MM.1S (cell line): ENCODE measurements around the gene YPEL4.

Experiments used
- DNase-seq: peaks from one replicate; pipeline ENCODE4 v3.0.0-alpha.2; 2015
- H2AFZ ChIP-seq: fragments of 300-600 bp; sonication (generic); 2 replicates; pipeline ENCODE4 v1.6.0; 2016; ENCODE audit warnings: antibody characterized with exemption, low read length
- H3F3A ChIP-seq: fragments of 300-600 bp; sonication (generic); 2 replicates; pipeline ENCODE4 v1.6.1; 2016; ENCODE audit warnings: mild to moderate bottlenecking, antibody characterized with exemption, low read length, moderate library complexity, mixed read lengths; ENCODE audit not compliant: insufficient read depth
- H3K27ac ChIP-seq: fragments of 300-600 bp; sonication (generic); 2 replicates; pipeline ENCODE4 v1.5.1; 2016; ENCODE audit warnings: mild to moderate bottlenecking, low read length
- H3K27me3 ChIP-seq: fragments of 300-600 bp; sonication (generic); replicated peaks from 2 replicates; pipeline ENCODE4 v1.6.0; 2016; ENCODE audit warnings: low read length; ENCODE audit not compliant: insufficient read depth
- H3K36me3 ChIP-seq: fragments of 300-600 bp; sonication (generic); replicated peaks from 2 replicates; pipeline ENCODE4 v1.6.1; 2016; ENCODE audit warnings: mild to moderate bottlenecking, low read length, mixed read lengths; ENCODE audit not compliant: insufficient read depth
- H3K4me1 ChIP-seq: fragments of 300-600 bp; sonication (generic); 2 replicates; pipeline ENCODE4 v1.6.1; 2016; ENCODE audit warnings: low read length, mixed read lengths
- H3K4me2 ChIP-seq: fragments of 300-600 bp; sonication (generic); 2 replicates; pipeline ENCODE4 v1.6.0; 2016; ENCODE audit warnings: low read depth, low read length
- H3K4me3 ChIP-seq: fragments of 300-600 bp; sonication (generic); 2 replicates; pipeline ENCODE4 v1.5.1; 2016; ENCODE audit warnings: low read length, mixed read lengths
- H3K79me2 ChIP-seq: fragments of 300-600 bp; sonication (generic); 2 replicates; pipeline ENCODE4 v1.6.1; 2016; ENCODE audit warnings: mixed run types, low read length, mixed read lengths
- H3K9ac ChIP-seq: fragments of 300-600 bp; sonication (generic); 2 replicates; pipeline ENCODE4 v1.6.1; 2016; ENCODE audit warnings: low read length, mixed read lengths
- H3K9me2 ChIP-seq: fragments of 300-600 bp; sonication (generic); replicated peaks from 2 replicates; pipeline ENCODE4 v1.6.1; 2016; ENCODE audit warnings: mild to moderate bottlenecking, low read length, mixed read lengths; ENCODE audit not compliant: insufficient read depth
- H3K9me3 ChIP-seq: fragments of 300-600 bp; sonication (generic); replicated peaks from 2 replicates; pipeline ENCODE4 v1.6.1; 2016; ENCODE audit warnings: mild to moderate bottlenecking, low read length, mixed read lengths; ENCODE audit not compliant: insufficient read depth
- H4K20me1 ChIP-seq: fragments of 300-600 bp; sonication (generic); 2 replicates; pipeline ENCODE4 v1.6.1; 2016; ENCODE audit warnings: mild to moderate bottlenecking, low read length, moderate library complexity, mixed read lengths; ENCODE audit not compliant: insufficient read depth
- CTCF ChIP-seq: fragments of 300-600 bp; sonication (generic); IDR thresholded peaks from 2 replicates; pipeline ENCODE4 v1.5.1; 2016; ENCODE audit warnings: antibody characterized with exemption, low read length, mixed read lengths
- EZH2 ChIP-seq: fragments of 300-600 bp; sonication (generic); optimal IDR thresholded peaks from 2 replicates; pipeline ENCODE3; 2017; ENCODE audit warnings: low read depth, mild to moderate bottlenecking, antibody characterized with exemption, low read length, mixed read lengths
- EZH2phosphoT487 ChIP-seq: fragments of 300-600 bp; sonication (generic); IDR thresholded peaks from 2 replicates; pipeline ENCODE4 v1.6.1; 2018; ENCODE audit warnings: antibody characterized with exemption, low read length

The YPEL4 gene

GRCh38 chr11:57601297-57601696, 48.4 kb downstream of the YPEL4 start:
- Histone ChIP-seq H3K79me2 (no peaks in the 10 kb centered on the region), H3K9me3 (no peaks in the 10 kb centered on the region), H3K4me1 (no peaks in the 10 kb centered on the region), H4K20me1 (no peaks in the 10 kb centered on the region), H3K27ac (no peak overlapping the region), H3K4me2 (no peak overlapping the region), H3K27me3 (no peaks in the 10 kb centered on the region), H3F3A (no peaks in the 10 kb centered on the region), H3K9ac (no peak overlapping the region), H3K36me3 (no peaks in the 10 kb centered on the region), H3K4me3 (no peak overlapping the region), H2AFZ (no peak overlapping the region), H3K9me2 (no peaks in the 10 kb centered on the region)
- no peak for DNase-seq
- TF ChIP-seq EZH2 (no peak), EZH2phosphoT487 (no peak), CTCF (no peak)

- no peaks in the 10 kb centered on the region for H3K27me3 ChIP-seq
- H3K9me2 ChIP-seq: no peaks in the 10 kb centered on the region
- TF ChIP-seq CTCF: no peak
- TF ChIP-seq EZH2phosphoT487: no peak
- no peak for TF ChIP-seq EZH2
- H3F3A ChIP-seq: no peaks in the 10 kb centered on the region
- no peak overlapping the region for H3K4me3 ChIP-seq
- H4K20me1 ChIP-seq: no peaks in the 10 kb centered on the region
- H3K79me2 ChIP-seq: no peaks in the 10 kb centered on the region
- no peak overlapping the region for H3K27ac ChIP-seq
- no peak overlapping the region for H3K4me2 ChIP-seq
- no peak overlapping the region for H3K9ac ChIP-seq
- no peak overlapping the region for H2AFZ ChIP-seq
- H3K4me1 ChIP-seq: no peaks in the 10 kb centered on the region
- no peaks in the 10 kb centered on the region for H3K9me3 ChIP-seq
- no peak for DNase-seq
- H3K36me3 ChIP-seq: no peaks in the 10 kb centered on the region
These were observed 50.3 kb downstream of the YPEL4 start for GRCh38 chr11:57599381-57599780.

GRCh38 chr11:57598831-57599155, 50.9 kb downstream of the YPEL4 start:
- no peak overlapping the region for H3K4me3 ChIP-seq
- TF ChIP-seq CTCF (no peak), EZH2phosphoT487 (no peak), EZH2 (no peak)
- DNase-seq: no peak
- no peaks in the 10 kb centered on the region for H3K4me1 ChIP-seq
- no peak overlapping the region for H3K9ac ChIP-seq
- H3K27ac ChIP-seq: no peak overlapping the region
- no peaks in the 10 kb centered on the region for H4K20me1 ChIP-seq
- H3K4me2 ChIP-seq: no peak overlapping the region
- no peak overlapping the region for H2AFZ ChIP-seq
- H3K36me3 ChIP-seq: no peaks in the 10 kb centered on the region
- H3K9me3 ChIP-seq: no peaks in the 10 kb centered on the region
- no peaks in the 10 kb centered on the region for H3K9me2 ChIP-seq
- no peaks in the 10 kb centered on the region for H3K79me2 ChIP-seq
- no peaks in the 10 kb centered on the region for H3F3A ChIP-seq
- H3K27me3 ChIP-seq: no peaks in the 10 kb centered on the region
